Measurements from ENCODE around the gene ZNF320.
A peak's percentile ranks its signal among the peaks of the same experiment; 100 is the strongest.
"Not testable (repeated sequence)": the region's sequence is repeated elsewhere in the genome, so short reads cannot be mapped to it uniquely, and the experiment has no call there.

Gene ZNF320

DNA sequence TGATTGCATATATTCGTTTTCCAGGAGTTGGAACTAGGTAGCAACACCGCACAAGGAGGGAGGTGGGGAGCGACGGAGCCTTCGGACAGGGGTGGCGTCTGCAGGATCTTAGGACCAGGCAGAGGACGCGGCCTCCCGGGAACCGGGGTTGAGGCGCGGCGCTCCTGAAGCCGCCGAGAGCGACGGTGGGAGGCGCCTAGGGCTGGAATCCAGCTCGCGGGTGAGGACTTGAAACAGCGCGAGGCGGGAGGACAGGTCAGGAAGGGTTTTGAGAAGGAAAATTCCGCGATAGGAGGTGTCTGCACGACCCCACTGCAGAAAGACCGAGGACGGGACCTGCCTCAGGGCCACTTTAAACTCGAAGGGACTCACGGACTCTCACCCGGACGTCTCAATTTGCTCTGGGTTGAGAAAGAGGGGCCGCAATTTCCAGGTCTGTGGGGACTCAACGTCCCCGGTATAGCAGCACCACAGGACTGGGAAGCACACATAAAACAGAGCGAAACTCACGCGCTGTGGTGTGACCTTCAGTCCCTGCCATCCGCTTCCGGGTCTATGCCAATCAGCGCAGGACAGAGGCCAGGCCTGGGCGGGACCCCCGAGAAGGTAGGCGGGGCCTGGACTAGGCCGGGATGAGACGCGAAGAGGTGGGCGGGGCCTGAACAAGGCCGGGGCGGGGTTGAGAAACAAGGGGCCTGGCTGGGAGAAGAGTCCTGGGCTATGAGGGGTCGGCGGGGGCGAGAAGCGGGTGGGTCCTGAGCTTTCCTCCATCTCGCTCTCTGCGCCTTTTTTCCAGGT lies at the start of gene ZNF320:
TSS of gene ZNF320 (minus strand) at position 498 of the 798 bp plus-strand sequence. CDS start 7,380 bp downstream, outside the sequence.
- DNase-seq: peak; percentile 97

DNA sequence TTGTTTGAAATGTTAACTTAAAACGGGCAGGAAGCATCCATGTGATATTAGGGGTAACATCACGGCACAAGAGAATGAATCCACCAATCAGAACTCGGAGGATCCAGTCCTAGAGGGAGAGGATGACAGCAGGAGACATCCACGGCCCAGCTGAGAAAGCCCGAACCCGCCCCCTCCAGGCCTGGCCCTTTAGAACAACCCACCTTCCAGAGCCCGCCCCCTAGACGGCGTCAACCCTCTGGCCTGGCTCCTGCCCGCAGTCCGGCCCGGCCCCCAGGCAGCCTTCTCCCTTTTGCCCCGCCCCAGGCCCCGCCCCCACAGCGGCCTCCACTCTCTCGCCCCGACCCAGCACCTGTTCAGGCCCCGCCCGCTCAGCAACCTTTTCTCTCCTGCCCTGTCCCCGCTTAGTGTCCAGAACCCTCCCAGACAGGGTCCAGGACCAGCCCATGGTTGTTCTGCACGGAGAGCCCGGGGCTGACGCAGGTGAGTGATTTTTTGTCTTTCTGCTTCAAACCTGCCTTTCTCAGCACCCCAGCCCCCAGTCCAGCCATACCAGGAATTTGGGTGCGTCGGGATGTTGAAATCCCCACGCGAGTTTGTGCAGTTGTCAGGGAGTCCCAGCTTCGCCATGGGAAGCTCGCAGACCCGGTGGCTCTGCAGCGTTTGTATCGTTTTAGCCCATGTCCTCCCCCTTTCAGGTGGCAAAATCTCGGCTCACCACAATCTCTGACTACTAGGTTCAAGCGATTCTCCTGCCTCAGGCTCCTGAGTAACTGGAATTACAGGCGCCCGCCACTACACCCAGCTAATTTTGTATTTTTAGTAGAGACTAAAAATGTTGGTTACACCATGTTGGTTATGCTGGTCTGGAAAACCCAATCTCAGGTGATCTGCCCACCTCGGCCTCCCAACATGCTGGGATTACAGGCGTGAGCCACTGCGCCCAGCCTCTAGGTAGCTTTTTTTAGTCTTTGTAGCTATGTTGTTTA lies 49.2 kb upstream of the ZNF320 start:
- no peak for DNase-seq

DNA sequence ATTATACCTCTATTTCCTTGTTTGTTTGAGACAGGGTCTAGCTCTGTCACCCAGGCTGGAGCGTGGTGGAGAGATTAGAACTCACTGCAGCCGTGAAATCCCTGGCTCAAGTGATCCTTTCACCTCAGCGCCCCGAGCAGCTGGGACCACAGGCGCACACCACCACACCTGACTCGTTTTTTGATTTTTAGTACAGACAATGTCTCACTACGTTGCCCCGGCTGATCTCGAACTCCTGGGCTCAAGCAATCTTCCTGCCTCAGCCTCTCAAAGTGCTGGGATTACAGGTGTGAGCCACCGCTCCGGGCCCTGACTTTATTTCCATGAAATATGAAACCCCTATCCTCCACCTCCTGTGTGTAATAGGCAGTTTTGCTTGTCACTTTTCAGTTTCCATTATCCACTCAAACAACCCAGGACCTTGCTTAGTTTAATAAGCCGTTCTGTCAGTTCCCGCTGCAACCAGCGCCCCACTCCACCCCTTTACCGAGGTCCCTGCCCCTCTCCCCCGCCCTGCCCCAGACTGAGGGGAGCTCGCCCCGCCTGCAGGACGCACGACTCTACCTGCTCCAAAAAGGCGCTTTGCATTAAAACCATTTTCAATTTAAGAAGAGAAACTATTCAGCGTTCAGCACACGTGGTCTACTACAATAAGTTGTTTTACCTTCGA lies 48.4 kb upstream of the ZNF320 start:
- no peak for DNase-seq

DNA sequence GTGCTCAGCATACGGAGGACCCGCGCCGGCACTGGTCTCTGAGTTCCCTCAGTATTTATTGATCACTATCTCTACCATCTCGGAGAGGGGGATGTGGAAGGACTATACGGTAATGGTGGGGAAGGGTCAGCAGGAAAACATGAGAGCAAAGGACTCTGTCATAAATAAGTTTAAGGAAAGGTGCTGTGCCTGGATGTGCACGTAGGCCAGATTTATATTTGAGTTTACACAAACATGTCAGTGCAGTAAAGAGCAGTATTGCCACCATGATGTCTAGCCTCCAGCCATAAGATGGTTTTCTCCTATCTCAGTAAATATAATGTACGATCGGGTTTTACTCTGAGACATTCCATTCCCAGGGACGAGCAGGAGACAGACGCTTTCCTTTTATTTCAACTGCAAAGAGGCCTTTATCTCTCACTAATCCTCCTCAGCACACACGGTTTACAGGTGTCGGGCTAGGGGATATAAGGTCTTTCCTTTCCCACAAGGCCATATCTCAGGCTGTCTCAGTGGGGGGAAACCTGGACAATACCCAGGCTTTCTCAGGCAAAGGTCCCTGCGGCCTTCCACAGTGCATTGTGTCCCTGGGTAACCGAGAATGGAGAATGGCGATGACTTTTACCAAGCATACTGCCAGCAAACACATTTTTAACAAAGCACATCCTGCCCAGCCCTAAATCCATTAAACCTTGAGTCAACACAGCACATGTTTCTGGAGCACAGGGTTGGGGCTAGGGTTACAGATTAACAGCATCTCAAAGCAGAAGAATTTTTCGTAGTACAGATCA lies 47.5 kb upstream of the ZNF320 start:
- DNase-seq: not testable (repeated sequence)

DNA sequence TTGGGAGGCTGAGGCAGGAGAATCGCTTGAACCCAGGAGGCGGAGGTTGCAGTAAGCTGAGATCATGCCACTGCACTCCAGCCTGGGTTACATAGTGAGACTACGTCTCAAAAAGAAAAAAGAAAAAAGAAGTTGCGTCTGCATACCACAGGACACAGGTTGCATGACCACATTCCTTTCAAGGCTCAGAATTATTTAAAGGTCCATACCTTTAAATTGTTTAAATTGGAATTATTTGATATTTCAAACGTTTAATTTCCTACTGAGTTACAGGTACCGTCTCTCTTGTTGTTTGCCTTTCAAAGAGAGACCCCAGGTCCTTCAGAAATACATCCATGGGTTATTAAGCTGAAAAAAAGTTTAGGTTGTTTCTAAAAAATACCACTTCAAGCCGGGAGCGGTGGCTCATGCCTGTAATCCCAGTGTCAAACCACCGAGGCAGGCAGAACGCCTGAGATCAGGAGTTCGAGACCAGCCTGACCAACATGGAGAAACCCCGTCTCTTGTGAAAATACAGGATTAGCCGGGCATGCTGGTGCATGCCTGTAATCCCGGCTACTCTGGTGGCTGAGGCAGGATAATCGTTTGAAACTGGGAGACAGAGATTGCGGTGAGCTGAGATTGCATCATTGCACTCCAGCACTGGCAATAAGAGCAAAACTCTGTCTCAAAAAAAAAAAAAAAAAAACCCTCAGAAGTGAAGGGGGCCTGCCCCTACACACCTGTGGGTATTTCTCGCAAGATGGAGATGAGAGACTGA lies 46.6 kb upstream of the ZNF320 start:
- DNase-seq: no peak

DNA sequence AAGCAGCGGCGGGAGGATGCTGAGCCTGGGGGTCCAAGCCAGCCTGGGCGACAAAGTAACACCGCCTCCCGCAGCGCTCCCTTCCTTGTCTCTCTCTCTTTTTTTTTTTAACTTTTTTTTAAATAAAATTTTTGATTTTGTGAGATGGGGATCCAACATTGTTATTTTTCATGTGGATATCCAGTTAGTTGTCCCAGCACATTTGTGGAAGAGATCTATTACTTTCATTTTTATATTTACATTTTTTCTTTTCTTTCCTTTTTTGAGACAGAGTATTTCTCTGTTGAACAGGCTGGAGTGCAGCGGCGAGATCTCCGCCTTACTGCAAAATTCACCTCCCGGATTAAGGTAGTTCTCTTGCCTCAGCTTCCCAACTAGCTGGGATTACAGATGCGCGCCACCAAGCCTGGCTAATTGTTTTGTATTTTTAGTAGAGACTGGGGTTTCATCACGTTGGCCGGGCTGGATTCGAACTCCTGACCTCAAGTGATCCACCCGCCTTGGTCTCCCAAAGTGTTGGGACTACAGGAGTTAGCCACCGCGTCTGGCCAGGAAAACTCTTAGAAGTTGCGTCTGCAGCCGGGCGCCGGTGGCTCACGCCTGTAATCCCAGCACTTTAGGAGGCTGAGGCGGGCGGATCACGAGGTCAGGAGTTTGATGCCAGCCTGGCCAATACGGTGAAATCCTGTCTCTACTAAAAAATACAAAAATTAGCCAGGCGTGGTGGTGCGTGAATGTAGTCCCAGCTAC lies 45.9 kb upstream of the ZNF320 start:
- DNase-seq: no peak

DNA sequence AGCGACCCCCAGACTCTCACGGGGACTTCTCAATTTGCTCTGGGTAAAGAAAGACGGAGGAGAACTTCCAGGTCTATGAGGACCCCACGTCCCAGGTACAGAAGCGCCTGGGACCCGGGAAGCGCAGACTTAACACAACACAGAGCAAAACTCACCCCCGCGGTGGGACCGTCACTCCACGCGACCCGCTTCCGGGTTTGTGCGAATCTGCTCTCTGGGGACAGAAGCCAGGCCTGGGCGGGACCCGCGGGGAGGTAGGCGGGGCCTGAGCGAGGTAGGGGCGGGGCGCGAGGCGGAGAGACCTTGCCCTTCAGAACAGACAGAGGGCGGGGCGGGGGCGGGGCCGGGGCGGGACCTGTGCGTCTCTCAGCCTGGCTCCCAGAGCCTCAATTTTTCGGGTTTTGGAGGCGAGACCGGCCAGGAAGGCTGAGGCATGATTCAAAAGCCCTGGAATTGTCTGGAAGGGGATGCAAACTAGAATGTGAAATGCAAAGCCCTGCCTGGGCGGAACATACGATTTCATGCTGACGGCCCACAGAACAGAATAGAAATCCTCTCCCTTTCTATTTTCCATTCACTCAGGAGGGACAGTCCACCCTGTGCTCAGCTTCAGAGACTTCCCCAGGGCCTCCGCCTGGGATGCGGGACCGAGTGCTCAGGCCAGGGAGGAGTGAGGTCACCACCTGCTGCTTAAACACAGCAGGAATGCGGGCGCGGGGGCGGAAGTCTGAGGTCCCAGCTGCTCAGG lies 45.1 kb upstream of the ZNF320 start:
- peak; percentile 94 for DNase-seq

DNA sequence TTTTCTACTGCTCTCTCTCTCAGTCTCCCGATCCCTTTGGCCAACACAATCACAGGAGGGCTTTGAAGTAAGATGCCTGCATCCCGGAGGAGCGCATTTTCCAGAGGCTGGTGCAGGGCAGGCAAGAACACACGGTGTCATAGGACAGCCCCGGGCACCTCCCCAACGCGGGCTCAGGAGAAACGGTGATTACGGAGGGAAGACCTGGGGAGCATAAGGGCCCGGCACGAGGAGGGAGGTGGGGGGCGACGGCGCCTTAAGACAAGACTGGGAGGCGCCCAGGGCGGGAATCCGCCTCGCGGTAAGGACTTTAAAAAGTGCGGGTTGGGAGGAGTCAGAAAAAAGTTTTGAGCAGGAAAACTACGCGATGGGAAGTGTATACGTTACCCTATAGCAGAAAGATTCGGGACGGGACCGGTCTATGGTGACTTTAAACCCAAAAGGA lies 44.5 kb upstream of the ZNF320 start:
- DNase-seq: peak; percentile 31

DNA sequence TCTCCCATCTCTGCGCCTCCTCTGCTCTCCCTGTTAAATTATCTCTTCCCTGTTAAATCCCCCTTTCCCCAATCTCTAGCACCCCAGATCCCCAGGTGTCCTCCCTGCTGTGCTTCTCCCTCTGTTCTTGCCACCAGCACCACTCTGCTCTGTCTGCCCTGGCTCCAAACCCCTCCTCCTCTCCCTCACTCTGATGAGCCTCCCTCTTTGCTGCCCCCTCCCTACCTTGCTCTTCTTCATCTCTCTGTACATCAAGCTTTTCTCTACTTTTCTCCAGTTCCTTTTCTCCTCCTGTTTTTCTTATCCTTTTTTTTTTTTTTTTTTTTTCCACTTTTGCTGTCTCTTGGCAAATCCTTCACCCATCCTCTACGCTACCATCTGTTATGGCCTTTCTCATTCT lies 44.1 kb upstream of the ZNF320 start:
- not testable (repeated sequence) for DNase-seq

DNA sequence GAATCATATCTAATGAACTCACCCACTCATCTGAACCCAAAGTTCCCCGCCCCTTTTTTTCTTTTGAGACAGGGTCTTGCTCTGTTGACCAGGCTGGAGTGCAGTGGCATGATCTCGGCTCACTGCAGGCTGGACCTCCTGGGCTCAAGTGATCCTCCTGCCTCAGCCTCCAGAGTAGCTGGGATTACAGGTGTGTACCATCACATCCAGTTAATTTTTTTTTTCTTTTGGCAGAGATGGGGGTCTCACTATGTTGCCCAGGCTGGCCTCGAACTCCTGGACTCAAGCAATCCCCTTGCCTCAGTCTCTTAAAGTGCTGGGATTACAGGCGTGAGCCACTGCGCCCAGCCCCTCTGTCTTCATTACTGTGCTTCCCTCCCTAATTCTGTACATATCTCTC lies 43.5 kb upstream of the ZNF320 start:
- not testable (repeated sequence) for DNase-seq

DNA sequence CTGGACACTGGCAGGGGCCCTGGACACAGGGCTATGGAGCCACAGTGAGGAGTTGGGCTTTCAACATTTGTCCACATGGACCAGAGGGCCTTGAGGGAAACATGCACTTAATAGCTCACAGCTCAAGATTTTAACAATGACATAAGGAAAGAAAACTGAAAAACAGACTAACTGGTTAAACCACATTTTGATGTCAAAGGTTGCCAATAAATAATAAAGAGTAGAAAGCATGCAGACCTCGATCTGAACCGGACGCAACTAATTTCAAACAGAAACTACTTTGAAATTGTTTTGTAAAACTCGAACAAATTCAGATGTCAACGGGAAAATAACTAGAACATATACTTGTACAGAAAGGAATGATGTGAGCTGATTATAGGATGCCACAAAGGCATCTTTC lies 41.3 kb upstream of the ZNF320 start:
- DNase-seq: no peak

DNA sequence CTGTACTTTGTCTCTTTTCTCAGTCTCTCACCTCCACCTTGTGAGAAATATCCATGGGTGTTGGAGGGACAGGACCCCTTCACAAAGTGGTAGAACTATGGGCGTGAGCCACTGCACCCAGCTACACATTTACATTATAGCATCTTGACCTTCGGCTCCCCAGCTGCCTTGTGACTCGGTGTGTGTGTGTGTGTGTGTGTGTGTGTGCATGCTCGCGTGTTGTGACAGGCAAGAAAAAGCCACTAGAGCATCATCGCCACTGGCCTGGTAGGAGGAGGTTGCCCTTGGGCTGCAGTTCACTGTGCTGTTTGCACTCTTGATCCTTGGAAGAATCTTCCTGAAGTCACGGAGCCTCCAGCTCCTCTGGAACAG lies 39.5 kb upstream of the ZNF320 start:
- DNase-seq: no peak

DNA sequence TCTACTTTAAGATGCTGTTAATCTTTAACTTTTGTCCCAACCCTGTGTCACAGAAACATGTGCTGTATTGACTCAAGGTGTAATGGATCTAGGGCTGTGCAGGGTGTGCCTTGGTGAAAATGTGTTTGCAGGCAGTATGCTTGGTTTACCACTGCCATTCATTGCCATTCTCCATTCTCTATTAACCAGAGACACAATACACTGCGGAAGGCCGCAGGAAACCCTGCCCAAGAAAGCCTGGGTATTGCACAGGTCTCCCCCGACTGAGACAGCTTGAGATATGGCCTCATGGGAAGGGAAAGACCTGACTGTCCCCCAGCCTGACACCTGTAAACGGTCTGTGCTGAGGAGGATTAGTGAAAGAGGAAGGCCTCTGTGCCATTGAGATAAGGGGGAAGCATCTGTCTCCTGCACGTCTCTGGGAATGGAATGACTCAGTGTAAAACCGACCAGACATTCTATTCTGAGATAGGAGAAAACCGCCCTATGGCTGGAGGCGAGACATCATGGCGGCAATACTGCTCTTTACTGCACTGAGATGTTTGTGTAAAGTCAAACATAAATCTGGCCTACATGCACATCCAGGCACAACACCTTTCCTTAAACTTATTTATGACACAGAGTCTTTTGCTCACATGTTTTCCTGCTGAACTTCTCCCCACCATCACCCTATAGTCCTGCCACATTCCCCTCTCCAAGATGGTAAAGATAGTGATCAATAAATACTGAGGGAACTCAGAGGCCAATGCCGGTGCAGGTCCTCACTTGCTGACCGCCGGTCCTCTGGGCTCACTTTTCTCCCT lies 38.9 kb upstream of the ZNF320 start:
- DNase-seq: peak; percentile 34

DNA sequence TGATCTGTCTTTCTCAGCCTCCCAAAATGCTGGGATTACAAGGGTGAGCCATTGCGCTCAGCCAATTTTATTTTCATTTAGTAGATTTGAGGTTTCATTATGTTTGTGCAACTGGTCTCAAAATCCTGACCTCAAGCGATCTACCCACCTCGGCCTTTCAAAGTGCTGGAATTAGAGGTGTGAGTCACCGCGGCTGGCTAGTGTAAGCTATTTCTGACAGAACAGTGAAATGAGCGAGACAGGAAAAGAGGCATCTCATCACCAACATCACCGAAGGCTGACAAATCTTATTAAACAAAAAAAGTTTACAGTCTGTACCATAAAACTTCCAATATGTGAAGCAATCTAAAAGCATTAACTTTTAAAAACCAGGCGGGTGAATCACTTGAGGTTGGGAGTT lies 38.0 kb upstream of the ZNF320 start:
- DNase-seq: peak; percentile 71

DNA sequence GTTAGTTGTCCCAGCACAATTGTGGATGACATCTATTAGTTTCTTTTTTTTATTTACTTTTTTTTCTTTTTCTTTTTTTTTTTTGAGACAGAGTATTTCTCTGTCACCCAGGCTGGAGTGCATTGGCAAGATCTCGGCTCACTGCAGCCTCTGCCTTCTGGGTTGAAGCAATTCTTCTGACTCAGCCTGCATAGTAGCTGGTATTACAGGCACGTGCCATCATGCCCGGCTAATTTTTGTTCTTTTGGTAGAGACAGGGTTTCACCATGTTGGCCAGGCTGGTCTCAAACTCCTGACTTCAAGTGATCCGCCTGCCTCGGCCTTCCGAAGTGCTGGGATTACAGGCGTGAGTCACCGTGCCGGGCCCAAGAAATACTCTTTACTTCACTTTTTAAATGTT lies 27.2 kb upstream of the ZNF320 start:
- peak; percentile 29 for DNase-seq

DNA sequence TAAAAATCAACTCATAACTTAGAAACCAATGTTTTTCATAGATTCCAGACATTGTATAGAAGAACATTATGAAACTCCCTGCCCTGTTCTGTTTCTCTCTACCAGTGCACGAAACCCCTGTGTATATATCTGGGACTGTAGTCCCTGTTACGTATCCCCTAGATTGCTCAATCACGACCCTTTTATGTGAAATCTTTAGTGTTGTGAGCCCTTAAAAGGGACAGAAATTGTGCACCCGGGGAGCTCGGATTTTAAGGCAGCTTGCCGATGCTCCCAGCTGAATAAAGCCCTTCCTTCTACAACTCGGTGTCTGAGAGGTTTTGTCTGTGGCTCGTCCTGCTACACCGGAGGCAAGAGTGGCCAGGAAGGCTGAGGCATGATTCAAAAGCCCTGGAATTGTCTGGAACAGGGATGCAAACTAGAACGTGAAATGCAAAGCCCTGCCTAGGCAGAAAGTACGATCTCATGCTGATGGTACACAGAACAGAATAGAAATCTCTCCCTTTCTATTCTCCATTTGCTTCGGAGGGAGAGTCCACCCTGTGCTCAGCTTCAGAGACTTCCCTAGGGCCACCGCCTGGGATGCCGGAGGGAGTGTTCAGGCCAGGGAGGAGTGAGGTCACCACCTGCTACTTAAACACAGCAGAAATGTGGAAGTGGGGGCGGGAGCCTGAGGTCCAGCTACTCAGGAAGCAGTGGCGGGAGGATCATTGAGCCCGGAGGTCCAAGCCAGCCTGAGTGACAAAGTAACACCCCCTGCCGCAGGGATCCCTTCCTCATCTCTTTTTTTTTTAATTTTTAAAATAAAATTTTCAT lies 26.6 kb upstream of the ZNF320 start:
- DNase-seq: peak; percentile 90

DNA sequence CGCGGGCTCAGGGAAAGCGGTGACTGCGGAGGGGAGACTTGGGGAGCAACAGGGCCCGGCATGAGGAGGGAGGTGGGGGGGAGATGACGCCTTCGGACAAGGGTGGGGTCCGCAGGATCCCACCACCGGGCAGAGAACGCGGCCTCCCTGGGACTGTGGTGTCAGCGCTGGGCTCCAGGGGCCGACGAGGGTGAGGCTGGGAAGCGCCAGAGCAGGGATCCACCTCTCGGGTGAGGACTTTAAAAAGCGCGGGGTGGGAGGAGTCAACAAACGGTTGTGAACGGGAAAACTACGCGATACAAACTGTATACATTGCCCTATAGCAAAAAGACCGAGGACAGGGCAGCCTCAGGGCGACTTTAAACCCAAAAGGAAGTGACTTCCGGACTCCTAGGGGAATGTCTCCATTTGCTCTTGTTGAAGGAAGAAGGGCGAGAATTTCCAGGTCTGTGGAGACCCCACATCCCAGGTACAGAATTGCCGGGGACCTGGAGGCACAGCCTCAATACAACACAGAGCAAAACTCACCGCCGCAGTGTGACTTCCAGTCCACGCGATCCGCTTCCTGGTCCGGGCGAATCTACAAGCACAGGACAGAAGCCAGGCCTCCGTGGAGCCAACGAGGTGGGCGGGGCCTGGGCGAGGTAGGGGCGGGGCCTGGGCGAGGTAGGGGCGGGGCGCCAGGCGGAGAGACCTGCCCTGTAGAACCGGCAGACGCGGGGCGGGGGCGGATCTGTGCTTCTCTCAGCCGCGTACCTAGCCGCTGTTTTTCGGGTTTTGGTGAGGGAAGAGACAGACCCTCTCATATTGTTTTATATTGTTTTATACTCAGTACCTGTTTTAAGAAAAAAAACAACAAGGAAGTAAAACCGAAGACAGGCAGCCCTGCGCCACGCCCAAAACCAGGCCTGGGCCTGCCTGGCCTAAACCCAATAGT lies 25.7 kb upstream of the ZNF320 start, which contains the start of gene ZNF888:
TSS of gene ZNF888 (minus strand) at position 588 of the 937 bp plus-strand sequence. CDS start 5,555 bp downstream, outside the sequence.
- DNase-seq: peak; percentile 94
